ENCODE measurements around the gene SLC7A7.
"Not testable (repeated sequence)": the region's sequence is repeated elsewhere in the genome, so short reads cannot be mapped to it uniquely, and the experiment has no call there.

The SLC7A7 gene

GRCh38 chr14:22794551-22794951 is 20.7 kb downstream of the SLC7A7 start:
- Mint-ChIP-seq H3K27ac (peak overlapping the region; percentile 87), H3K9me3 (peaks cover 3% of the 10 kb centered on the region), H3K4me1 (peaks cover 81% of the 10 kb centered on the region), H3K4me3 (no peak overlapping the region), H3K27me3 (no peaks in the 10 kb centered on the region), H3K36me3 (peaks cover 10% of the 10 kb centered on the region)
- peak; percentile 81 for ATAC-seq

DNA sequence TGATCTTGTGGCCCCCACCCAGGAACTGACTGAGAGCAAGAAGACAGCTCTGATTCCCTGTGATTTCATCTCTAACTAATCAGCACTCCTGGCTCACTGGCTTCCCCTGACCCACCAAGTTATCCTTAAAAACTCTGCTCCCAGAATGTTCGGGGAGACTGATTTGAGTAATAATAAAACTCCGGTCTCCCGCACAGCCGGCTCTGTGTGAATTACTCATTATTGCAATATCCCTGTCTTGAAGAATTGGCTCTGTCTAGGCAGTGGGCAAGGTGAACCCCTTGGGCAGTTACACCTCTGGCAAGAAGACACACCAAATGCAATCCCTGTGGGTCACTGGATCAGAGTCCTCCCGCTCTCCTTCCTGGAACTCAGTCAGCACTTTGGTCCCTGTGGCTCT is 21.3 kb downstream of the SLC7A7 start:
- peaks cover 83% of the 10 kb centered on the region for H3K4me1 Mint-ChIP-seq
- H3K4me3 Mint-ChIP-seq, result no peak overlapping the region
- H3K27me3 Mint-ChIP-seq, result no peaks in the 10 kb centered on the region
- H3K27ac Mint-ChIP-seq, result peak overlapping the region; percentile 87
- ATAC-seq, result no peak
- H3K9me3 Mint-ChIP-seq, result peaks cover 3% of the 10 kb centered on the region
- H3K36me3 Mint-ChIP-seq, result peaks cover 10% of the 10 kb centered on the region

GRCh38 chr14:22793550-22793949 is 21.7 kb downstream of the SLC7A7 start:
- Mint-ChIP-seq H3K4me1 (peaks cover 81% of the 10 kb centered on the region), H3K36me3 (peaks cover 10% of the 10 kb centered on the region), H3K27ac (peak overlapping the region; percentile 87)
- not testable (repeated sequence) for H3K9me3 Mint-ChIP-seq, H3K27me3 Mint-ChIP-seq, H3K4me3 Mint-ChIP-seq, ATAC-seq

GRCh38 chr14:22792158-22792557 is 23.1 kb downstream of the SLC7A7 start:
- peak overlapping the region; percentile 84 for H3K27ac Mint-ChIP-seq
- H3K4me1 Mint-ChIP-seq, result peaks cover 67% of the 10 kb centered on the region
- H3K4me3 Mint-ChIP-seq, result no peak overlapping the region
- no peak for ATAC-seq
- H3K9me3 Mint-ChIP-seq, result peaks cover 3% of the 10 kb centered on the region
- H3K36me3 Mint-ChIP-seq, result peaks cover 10% of the 10 kb centered on the region
- H3K27me3 Mint-ChIP-seq, result no peaks in the 10 kb centered on the region

DNA sequence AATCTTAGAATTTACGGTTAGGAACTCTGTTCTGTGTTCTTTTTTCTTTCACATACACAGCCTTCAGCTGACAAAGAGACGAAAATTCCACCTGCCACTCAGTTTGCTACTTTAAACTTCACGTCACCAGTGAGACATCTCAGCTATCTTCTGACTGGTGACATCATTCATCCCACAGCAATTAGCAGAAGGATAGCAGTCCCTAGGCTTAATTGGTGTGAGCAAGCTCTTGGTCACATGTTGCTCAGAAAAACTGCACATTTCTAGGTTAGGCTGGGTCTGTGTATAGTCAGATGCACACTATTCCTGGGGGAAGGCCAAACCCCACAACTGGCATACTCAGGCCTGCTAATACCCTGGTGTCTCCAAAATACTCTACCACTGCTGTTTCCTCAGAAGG is 23.9 kb downstream of the SLC7A7 start:
- Mint-ChIP-seq H3K36me3 (peaks cover 8% of the 10 kb centered on the region), H3K27ac (peak overlapping the region; percentile 84), H3K9me3 (peaks cover 3% of the 10 kb centered on the region), H3K4me3 (no peak overlapping the region), H3K4me1 (peaks cover 67% of the 10 kb centered on the region), H3K27me3 (no peaks in the 10 kb centered on the region)
- ATAC-seq, result no peak

- H3K4me3 Mint-ChIP-seq, result no peak overlapping the region
- no peaks in the 10 kb centered on the region for H3K36me3 Mint-ChIP-seq
- no peak for ATAC-seq
- H3K27me3 Mint-ChIP-seq, result no peaks in the 10 kb centered on the region
- H3K4me1 Mint-ChIP-seq, result peaks cover 36% of the 10 kb centered on the region
- H3K27ac Mint-ChIP-seq, result peak overlapping the region; percentile 27
- H3K9me3 Mint-ChIP-seq, result no peaks in the 10 kb centered on the region
Measured at GRCh38 chr14:22786685-22787084, 28.6 kb downstream of the SLC7A7 start.

DNA sequence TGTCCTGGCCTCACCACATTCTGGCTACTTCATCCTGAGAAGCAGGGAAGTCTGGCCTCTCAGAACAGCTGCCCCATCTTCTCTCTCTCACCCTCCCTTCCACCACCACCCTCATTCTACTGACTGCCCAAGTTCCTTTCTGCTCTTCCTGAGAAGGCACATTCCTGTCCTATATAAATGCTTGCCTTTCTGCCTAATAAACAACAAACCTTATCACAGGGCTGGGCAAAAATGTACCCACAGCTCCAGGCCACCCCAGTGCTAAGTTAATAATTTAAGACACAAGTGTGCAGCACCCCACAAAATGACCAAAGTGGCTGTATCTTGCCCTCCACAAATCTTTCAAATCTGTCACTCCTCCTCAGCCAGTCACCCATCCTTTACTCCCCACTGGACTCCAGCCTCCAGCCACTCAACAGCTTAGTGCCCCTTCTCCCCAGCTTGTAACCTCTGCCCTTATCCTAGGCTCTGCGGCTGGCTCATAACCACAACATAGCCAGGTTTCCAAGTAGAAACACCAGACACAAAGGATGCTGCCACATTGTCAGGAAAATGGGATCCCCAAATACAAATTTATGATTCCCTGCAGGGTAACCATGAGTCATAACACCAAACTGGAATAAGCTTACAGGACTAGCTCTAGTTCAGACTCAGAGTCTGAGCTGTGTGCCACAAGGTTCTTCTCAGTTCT is 33.8 kb downstream of the SLC7A7 start:
- Mint-ChIP-seq H3K27me3 (no peaks in the 10 kb centered on the region), H3K27ac (peak overlapping the region; percentile 76), H3K36me3 (no peaks in the 10 kb centered on the region), H3K4me3 (no peak overlapping the region), H3K4me1 (peaks cover 3% of the 10 kb centered on the region), H3K9me3 (no peaks in the 10 kb centered on the region)
- no peak for ATAC-seq

DNA sequence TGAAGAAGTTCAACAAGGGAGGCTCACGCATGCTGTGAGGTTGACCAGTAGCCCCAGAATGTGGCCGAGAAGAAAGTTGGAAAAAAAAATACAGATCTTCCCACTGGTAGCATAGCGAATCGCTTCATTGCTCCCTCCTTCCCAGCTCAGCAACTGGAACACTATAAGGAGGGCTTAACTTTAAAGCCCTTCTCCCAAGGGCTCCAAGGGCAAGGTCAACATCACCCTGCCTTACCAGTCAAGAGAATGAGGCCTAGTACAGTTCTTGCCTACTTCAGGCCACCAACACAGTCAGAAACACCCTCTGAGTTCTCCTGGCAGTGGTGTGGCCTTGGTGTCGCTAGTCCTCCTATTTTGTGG is 34.3 kb downstream of the SLC7A7 start:
- ATAC-seq, result no peak
- Mint-ChIP-seq H3K27ac (peak overlapping the region; percentile 76), H3K4me1 (no peaks in the 10 kb centered on the region), H3K4me3 (no peak overlapping the region), H3K36me3 (no peaks in the 10 kb centered on the region), H3K9me3 (no peaks in the 10 kb centered on the region), H3K27me3 (no peaks in the 10 kb centered on the region)

DNA sequence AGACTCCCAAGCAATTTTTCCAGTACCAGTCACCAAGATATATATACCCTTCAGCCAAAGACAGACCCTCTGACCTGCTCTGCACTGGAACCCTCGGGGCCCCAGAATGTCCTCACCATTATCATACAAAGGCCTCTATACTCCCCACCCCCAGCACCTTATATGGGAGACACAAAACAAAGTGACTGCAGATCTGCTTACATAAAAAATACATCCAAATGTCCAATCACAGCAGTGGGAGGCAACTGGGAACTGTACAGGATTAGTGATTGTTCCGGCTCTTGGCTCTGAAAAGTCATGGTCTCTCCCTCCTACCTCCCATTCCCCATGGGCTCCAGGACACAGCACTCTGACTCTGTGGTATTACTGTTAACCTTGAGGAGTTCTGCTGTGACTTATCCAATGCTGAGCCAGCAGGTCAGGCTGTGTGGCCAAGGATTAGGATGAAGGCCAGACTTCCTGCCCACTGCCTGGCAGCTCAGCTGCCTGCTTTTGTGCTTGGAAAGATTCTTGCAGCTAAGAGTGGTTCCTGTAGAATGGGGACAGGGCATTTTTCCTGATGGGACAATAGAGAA is 35.0 kb downstream of the SLC7A7 start:
- peaks cover 4% of the 10 kb centered on the region for H3K36me3 Mint-ChIP-seq
- no peak overlapping the region for H3K4me3 Mint-ChIP-seq
- H3K4me1 Mint-ChIP-seq, result no peaks in the 10 kb centered on the region
- no peak for ATAC-seq
- no peaks in the 10 kb centered on the region for H3K27me3 Mint-ChIP-seq
- no peaks in the 10 kb centered on the region for H3K9me3 Mint-ChIP-seq
- no peak overlapping the region for H3K27ac Mint-ChIP-seq

DNA sequence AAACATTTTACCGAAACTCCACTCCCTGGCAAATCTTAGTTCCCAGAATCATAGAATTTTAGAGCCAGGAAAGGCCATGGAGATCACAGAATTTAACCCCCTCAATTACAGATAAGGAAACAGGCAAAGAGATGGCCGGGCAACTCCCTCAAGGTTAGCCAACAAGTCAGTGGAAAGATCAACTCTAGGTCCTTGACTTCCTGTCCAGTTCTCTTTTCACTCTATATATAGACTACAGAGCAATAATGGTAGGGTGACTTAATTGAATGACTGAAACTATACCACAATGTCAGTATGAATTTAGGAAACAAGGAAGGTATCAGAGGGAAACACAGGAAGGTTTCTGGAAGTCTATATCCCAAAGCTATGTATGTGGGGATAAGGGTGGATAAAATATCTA is 37.2 kb downstream of the SLC7A7 start:
- H3K27me3 Mint-ChIP-seq, result no peaks in the 10 kb centered on the region
- no peak overlapping the region for H3K4me3 Mint-ChIP-seq
- H3K4me1 Mint-ChIP-seq, result no peaks in the 10 kb centered on the region
- H3K27ac Mint-ChIP-seq, result peak overlapping the region; percentile 71
- no peaks in the 10 kb centered on the region for H3K9me3 Mint-ChIP-seq
- no peak for ATAC-seq
- H3K36me3 Mint-ChIP-seq, result peaks cover 19% of the 10 kb centered on the region

DNA sequence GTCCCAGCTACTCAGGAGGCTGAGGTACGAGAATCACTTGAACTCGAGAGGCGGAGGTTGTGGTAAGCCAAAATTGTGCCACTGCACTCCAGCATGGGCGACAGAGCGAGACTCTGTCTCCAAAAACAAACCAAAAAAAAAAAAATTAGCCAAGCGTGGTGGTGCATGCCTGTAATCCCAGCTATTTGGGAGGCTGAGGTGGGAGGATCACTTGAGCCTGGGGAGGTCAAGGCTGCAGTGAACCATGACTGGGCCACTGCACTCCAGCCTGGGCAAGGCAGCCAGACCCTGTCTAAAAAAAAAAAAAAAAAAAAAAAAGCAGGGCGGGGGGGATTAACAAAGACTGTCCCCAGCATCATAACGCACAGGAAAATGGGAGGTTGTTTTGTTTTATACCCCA is 38.4 kb downstream of the SLC7A7 start:
- H3K27ac Mint-ChIP-seq, ATAC-seq, H3K27me3 Mint-ChIP-seq, H3K4me3 Mint-ChIP-seq, H3K9me3 Mint-ChIP-seq, H3K4me1 Mint-ChIP-seq: not testable (repeated sequence)
- peaks cover 20% of the 10 kb centered on the region for H3K36me3 Mint-ChIP-seq

DNA sequence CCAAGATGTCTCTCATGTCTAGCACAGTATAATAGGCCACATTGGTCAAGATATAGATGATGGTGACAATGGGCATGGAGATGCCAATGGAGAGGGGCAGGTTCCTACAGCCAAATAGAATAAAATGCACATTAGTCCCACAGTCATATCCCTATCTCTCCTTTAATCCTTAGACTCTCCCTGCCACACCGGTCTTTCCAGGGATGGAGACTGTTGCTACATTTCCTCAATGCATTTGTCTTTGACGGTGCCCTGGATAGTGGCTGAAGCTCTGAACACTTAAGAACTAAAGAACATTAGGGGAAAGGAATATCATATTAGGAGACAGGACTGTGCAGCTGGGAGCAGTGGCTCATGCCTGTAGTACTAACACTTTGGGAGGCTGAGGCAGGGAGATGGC is 39.0 kb downstream of the SLC7A7 start:
- no peak for ATAC-seq
- peaks cover 27% of the 10 kb centered on the region for H3K36me3 Mint-ChIP-seq
- no peak overlapping the region for H3K27ac Mint-ChIP-seq
- no peaks in the 10 kb centered on the region for H3K4me1 Mint-ChIP-seq
- no peaks in the 10 kb centered on the region for H3K9me3 Mint-ChIP-seq
- H3K27me3 Mint-ChIP-seq, result no peaks in the 10 kb centered on the region
- no peak overlapping the region for H3K4me3 Mint-ChIP-seq

DNA sequence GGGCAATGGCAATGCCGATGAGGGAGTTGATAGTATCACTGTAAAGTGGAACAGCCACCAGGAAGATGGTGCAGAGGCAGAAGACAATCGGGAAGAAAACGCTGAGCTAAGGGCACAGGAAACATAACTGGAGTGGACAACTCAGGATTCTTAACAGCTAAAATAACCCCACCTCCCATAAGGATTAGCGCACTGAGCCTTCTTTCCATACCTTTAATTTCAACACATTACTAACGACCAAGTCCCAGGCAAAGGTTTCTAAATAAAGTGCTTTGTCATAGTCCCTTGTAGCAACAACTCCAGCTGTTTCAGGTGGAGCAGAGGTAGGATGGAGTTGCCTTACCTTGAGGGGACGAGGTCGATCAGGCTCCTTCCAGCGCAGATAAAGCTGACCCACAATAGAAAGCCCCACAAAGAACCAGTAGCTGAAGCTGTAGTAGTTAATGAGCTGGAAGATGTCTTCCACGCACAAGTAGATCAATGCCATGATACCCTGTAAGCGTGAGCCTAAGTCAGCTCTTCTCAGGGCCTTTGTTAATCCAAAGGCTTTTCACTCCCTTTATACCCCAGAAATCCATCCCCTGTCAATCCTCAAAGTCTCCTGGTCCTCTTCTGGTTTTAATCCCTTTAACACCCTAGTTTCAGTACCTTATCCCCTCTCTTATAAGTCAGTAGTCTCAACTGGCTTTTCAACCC is 41.1 kb downstream of the SLC7A7 start:
- no peaks in the 10 kb centered on the region for H3K9me3 Mint-ChIP-seq
- ATAC-seq, result no peak
- H3K27ac Mint-ChIP-seq, result peak overlapping the region; percentile 14
- H3K4me1 Mint-ChIP-seq, result peaks cover 6% of the 10 kb centered on the region
- no peaks in the 10 kb centered on the region for H3K27me3 Mint-ChIP-seq
- H3K4me3 Mint-ChIP-seq, result no peak overlapping the region
- peaks cover 47% of the 10 kb centered on the region for H3K36me3 Mint-ChIP-seq

DNA sequence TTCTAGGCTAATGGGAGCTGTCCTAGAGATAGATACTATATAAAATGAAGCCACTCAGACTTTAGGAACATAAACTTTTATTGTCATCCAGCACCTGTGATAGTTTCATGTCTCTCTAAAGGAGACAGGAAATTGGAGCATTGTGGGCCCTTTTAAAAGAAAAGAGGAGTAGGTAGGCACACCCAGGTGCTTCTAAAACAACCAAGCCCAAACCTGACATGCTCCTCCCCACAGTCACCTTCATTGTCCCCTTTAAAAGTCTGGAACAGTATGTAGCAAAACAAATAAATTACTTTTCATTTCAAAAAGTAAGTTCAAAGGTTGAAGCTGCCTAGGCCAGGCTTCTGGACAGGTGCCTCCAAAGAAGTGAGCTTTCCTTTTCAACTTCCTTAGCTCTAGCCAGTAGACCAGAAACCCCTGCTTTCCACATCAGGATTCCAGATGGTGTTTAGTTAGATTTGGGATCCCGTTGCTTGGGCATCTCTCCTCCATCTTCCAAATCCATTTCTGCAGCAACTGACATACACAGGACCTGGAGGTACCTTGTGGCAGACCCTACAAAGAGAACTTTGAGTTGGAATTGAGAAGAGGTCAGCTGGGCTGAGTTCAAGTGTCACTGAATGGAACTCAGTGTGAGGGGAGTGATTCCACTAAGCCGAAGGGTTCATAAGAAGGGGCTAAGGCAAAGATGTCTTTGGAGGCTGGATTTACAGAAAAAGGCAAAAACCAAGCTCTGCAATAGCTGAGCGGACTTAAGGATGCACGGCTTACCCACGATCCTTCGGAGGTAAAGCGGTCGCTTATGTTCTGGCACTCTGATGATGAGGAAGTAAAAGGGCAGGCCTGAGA is 41.8 kb downstream of the SLC7A7 start:
- H3K4me1 Mint-ChIP-seq, result peaks cover 14% of the 10 kb centered on the region
- H3K27me3 Mint-ChIP-seq, result no peaks in the 10 kb centered on the region
- H3K9me3 Mint-ChIP-seq, result no peaks in the 10 kb centered on the region
- no peak overlapping the region for H3K4me3 Mint-ChIP-seq
- no peak overlapping the region for H3K27ac Mint-ChIP-seq
- no peak for ATAC-seq
- H3K36me3 Mint-ChIP-seq, result peaks cover 54% of the 10 kb centered on the region

GRCh38 chr14:22772725-22773124 is 42.5 kb downstream of the SLC7A7 start:
- ATAC-seq, result no peak
- Mint-ChIP-seq H3K27ac (no peak overlapping the region), H3K4me1 (peaks cover 21% of the 10 kb centered on the region), H3K36me3 (peaks cover 59% of the 10 kb centered on the region), H3K27me3 (no peaks in the 10 kb centered on the region), H3K9me3 (no peaks in the 10 kb centered on the region), H3K4me3 (no peak overlapping the region)
